GM18520 (cell line): Measurements from ENCODE around the gene IFNL4.
"Not testable (repeated sequence)": the region's sequence is repeated elsewhere in the genome, so short reads cannot be mapped to it uniquely, and the experiment has no call there.

ENCODE experiments used
- ATAC-seq: cut with Tn5 transposase; IDR thresholded peaks from one replicate; pipeline ENCODE4 v1.9.1; 2021; ENCODE audit not compliant: unreplicated experiment

The IFNL4 gene

DNA sequence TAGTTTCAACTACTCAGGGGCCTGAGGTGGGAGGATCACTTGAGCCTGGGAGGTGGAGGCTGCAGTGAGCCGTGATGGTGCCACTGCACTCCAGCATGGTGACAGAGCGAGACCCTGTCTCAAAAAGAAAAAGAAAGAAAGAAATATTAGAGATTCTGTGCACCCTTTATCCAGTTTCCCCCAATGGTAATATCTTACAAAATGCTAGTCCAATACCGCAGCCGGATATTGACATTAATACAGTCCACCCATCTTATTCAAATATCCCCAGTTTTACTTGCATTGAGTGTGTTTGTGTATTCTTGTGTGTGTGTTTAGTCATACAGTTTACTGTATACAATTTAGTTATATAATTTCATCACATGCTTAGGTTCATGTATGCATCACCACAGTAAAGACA lies 8.6 kb upstream of the IFNL4 start:
- ATAC-seq = no peak

DNA sequence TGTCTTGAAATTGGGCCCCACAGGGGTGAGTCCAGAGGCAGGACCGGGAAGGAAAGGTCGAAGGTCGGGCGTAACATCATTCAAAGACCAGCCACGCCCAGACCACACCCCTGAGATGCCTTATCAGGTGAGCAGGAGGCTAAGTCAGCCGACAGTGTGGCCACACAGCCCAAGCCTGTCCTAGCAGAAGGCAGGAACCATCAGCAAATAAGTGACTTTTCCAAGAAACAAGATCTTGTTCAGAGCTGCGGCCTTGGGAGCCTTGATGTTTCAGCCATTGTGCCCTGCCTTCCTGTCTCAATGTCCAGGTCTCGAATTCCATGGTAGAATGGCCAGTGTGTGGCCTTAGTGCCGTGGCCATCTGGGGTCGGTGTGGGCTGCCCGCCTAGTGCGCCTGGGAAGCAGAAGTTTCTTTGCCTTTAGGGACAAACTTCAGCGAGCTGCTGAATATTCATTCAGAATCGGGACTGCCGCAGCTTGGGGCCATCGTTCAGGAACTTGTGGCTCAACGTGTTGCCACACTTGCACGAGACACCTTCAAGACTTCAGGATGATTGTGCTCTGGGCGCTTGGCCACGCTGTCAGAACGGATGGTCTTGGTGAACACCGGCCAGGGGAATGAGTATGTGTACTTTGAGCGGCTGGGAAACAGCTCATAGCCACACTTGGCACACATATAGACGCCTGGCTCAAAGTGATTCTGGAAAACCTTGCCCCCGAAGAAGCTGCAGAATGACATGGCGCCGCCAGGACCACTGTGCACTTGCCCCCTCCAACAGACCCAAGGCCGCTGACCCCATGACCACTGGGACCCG lies 6.1 kb upstream of the IFNL4 start:
- ATAC-seq = no peak

DNA sequence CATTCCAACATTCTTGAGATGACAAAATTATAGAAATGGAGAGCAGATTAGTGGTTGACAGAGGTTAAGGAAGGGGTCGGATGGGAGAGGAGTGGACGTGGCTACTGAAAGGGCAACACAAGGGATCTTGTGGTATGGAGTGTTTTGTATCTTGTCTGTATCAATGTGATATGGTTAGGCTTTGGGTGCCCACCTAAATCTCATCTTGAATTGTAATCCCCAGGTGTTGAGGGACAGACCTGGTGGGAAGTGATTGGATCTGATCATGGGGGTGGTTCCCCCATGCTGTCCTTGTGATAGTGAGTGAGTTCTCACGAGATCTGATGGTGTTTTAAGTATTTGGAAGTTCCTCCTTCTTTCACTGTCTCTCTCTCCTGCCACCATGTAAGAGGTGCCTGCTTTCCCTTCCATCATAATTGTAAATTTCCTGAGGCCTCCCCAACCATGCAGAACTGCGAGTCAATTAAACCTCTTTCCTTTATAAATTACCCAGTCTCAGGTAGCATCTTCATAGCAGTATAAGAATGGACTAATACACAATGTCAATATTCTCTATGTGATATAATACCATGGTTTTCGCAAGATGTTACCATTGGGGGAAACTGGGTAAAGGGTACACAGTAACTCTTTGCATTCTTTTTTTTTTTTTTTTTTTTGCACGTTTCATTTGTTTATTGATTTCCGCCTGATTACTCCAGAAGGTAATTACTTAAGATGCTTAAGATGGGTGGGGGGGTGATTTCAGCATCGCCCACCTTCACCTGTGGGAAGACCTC lies 4.9 kb upstream of the IFNL4 start:
- no peak for ATAC-seq

DNA sequence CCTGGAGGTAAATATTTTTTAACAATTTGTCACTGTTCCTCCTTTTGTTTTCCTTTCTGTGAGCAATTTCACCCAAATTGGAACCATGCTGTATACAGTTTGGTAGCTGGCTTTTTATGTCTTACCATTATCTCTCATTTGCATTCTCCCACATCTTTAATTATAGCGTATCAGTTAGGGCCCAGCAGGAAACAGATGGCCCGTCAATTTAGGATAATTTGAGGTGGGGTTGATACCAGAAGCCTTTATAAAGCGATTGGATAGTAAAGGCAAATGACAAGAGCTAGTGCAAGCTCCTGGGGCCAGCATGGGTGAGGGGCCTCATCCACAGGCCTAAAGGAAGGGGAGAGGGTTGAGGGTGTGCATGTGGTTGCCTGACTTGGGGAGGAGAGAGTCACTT lies 3.8 kb upstream of the IFNL4 start:
- no peak for ATAC-seq

DNA sequence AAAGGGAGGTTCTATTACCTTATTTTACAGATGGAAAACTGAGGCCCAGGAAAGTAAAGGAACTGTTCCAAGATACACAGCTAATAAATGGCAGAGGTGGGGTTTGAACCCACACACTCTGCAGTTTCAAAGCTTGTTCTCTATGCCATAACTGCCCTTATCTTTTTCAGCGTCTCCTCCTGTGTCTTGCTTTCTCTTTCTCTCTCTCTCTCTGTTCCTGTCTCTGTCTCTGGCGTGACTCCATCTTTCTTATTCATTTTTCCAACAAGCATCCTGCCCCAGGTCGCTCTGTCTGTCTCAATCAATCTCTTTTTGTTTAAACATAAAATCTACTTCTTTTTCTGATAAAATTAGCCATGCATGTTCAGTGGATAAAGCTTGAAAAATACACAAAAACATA lies 3.2 kb upstream of the IFNL4 start:
- no peak for ATAC-seq

DNA sequence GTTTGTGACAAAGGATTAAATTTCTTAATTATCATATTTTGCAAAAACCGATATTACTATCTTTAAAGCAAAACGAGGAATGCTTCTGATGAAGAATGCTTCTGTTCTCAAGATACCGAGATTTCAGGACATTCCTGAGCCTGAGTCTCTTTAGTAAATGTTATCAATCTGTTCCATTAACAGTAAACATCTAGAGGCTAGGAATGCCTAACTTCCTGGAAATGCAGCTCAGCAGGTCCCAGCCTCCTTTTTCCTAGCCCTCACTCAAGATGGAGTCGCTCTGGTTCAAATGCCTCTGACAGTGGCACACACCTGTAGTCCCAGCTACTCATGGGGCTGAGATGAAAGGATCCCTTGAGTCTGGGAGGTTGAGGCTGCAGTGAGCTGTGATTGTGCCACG lies 2.4 kb upstream of the IFNL4 start:
- no peak for ATAC-seq

DNA sequence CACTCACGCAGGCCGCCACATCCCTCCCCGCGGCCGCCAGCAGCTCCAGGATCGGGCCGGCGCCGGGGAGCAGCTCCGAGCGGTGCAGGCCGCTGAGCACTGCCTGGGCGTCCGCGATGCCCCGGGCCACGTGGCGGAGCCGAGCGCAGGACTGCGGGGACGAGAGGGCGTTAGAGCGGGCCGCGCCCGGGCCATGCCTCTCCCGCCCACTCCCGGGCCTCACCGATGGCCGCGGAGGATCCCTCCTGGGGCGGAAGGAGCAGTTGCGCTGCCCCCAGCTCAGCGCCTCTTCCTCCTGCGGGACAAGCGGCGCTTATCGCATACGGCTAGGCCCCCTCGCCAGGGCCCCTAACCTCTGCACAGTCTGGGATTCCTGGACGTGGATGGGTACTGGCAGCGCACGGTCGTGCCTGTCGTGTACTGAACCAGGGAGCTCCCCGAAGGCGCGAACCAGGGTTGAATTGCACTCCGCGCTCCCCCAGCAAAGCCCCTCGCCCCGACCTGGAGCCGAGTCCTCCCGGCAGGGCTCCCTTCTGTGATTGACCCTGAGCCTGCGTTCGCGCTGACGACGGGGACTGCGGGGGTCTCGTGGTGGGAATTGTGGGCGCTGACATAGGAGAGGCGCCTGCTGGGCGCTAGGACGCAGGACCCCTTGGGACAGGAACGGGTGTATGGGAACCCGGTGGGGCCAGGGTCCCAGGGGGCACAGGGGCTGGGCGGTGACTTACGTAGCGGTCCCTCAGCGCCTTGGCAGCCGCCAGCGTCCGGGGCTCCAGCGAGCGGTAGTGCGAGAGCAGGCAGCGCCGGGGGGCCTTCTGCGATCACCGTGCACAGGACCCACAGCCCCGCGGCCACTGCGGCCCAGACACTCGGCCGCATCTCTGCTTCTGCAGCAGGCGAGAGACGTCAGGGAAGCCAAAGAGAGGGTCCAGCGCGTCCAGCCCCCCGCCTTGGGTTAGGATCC lies 673 bp downstream of the IFNL4 start:
- no peak for ATAC-seq

DNA sequence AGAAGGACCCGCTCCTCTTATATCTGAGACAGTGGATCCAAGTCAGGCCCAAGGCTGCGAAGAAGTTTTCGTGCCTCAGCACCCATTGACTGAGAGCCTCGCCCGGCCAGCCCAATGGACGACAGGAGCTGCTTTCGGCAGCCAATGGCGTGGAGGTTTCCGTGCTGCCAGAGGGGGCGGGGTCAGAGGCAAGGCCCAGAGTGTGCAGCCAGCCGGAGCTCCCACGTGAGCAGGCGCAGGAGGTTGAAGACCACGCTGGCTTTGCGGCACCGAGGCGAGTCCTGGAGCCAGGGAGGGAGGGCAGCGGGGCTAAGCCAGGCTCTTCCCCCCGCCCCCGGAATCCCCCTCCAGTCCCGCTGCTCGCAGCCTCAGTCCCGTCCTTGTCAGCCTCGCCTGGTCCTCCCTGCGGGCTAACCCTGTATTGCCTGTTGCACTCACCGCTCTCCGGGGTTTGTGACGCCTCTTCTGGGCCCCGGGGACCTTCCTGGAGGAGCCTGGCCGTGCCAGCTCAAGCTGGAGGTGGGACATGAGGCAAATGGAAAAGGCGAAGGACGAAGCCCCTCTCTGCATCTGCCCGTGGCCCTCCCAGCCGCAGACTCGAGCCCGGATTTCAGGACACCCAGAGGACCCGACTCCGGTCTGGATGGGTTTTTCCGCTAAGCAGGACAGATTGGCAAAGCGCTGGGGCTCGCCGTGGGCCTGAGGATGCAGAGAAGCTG lies 1.5 kb downstream of the IFNL4 start:
- ATAC-seq = no peak

DNA sequence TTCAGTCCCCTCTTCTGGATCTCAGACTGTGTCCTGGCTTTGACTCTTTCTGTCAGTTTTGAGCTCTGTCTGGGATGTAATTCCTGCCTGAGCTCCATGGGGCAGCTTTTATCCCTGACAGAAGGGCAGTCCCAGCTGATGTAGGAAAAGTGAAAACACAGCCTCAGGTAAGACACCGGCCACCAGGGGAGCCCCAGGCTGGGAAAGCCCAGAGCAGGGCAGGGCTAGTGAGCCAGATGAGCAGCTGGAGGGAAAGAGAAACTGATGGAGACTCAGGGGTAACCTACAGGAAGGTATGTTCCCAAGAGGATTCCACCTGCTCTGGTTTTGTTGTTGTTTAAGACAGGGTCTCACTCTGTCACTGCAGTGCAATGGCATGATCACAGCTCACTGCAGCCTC lies 3.5 kb downstream of the IFNL4 start:
- not testable (repeated sequence) for ATAC-seq

DNA sequence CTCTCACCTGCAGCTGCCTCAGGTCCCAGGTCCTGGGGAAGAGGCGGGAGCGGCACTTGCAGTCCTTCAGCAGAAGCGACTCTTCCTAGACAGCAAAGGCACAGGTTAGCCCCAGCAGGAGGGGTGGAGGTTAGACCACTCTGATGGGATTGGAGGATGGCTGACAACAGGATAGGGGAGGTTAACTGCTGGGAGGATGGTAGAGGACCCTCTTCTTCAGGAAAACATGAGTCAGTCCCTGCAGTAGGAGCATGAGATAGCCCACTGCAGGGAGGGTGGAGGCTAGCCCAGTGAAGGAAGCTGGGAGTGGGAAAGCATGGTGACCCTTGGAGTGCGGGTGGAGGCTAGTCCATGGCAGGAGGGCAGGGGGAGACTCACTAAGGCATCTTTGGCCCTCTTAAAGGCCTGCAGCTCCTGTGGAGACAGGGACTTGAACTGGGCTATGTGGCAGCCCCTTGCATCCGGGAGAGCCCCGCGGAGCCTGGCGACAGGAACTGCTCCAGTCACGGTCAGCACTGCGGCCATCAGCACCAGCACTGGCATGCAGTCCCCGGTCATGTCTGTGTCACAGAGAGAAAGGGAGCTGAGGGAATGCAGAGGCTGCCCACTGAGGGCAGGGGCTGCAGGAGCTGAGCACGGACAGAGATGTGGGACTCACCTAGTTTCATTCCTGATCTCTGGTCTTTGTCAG lies 4.1 kb downstream of the IFNL4 start, which contains the start of gene IFNL3:
Gene IFNL3, minus strand, starts transcription at position 597 of the 691 bp plus-strand sequence. Its CDS starts 39 bp downstream, at position 558.
- ATAC-seq = not testable (repeated sequence)

DNA sequence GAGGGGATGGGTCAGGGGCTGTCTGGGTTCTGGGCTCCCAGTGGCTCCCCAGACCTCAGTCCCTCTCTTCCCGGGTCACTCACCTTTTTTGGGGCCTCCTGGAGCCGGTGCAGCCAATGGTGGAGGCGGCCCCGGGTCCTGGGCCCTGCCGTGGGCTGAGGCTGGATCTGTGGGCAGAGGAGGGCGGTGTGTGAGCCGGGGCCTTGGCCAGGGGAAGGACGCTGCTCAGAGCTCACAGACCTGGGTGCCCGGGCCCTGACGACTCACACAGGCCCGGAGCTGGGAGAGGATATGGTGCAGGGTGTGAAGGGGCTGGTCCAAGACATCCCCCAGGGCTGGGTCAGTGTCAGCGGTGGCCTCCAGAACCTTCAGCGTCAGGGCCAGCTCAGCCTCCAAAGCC lies 4.9 kb downstream of the IFNL4 start:
- not testable (repeated sequence) for ATAC-seq

DNA sequence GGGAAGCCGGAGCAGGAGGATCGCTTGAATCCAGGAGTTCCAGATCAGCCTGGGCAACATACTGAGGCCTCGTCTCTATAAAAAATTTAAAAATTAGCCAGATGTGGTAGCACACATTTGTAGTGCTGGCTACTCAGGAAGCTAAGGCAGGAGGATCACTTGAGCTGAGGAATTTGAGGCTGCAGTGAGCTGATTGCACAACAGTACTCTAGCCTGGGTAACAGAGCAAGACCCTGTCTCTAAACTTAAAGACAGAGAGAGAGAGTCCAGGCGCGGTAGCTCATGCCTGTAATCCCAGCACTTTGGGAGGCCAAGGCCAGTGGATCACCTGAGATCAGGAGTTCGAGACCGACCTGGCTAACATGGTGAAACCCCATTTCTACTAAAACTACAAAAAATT lies 8.2 kb downstream of the IFNL4 start:
- ATAC-seq = no peak

DNA sequence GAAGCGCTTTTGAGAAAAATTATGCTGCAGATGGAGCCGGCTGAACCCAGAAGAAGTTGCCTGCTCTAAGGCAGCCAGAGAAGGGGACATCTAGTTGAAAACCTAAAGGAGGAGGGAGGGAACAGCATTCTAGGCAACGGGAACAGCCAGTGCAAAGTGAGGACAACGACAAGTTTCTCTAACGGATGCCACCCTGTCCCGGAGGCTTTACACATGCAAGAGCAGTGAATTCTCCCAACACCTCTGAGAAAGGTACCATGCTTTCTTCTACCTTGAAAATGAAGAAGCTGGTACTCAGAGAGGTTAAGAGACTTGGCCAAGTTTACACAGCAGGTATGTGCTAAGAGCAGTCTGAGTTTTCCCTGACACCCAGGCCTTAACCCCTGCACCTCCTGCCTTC lies 9.7 kb downstream of the IFNL4 start:
- ATAC-seq = no peak

DNA sequence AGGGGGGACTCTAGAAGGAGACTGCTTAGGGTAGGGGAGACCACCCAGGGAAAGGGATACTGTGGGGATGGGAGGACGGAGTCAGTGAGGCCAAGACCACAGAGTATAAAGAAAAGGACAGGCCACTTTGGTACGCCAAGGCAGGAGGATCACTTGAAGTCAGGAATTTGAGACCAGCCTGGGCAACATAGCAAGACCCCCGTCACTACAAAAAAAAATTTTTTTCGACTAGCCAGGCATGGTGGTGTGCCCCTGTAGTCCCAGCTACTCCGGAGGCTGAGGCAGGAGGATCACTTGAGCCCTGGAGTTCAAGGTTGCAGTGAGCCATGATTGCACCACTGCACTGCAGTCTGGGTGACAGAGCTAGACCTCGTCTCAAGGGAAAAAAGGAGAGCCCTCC lies 10.4 kb downstream of the IFNL4 start:
- ATAC-seq = no peak

DNA sequence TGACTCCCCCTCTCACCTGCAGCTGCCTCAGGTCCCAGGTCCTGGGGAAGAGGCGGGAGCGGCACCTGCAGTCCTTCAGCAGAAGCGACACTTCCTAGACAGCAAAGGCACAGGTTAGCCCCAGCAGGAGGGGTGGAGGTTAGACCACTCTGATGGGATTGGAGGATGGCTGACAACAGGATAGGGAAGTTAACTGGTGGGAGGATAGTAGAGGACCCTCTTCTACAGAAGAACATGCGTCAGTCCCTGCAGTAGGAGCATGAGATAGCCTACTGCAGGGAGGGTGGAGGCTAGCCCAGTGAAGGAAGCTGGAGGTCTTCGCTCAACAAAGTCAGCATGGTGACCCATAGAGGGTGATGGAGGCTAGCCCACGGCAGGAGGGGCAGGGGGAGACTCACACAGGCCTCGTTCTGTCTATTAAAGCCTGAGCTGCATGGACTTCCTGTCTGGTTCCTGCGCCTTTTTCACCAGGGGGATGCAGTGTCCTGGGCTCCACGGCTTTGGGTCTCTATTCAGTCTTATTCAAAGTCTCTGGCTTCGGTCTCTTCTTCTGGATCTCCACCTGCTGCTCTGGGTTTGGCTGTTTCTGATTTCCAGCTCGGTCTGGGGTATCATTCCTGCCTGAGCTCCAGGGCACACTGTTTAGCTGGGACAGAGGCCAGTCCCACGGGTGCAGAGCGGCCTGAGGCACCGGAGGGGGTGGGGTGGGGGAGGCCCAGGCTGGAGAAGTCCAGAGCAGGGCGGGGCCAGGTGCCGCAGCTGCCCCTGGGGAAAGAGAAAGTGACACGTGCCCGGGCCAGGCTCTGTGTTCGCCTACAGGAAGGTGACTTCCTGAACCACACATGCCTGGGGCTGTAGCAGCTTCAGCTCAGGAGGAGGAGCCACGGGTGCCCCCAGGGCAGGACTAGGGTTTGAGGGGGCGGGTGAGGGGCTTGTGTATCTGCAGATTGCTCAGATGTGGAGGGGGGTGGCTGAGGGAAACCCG lies 11.2 kb downstream of the IFNL4 start:
- no peak for ATAC-seq

DNA sequence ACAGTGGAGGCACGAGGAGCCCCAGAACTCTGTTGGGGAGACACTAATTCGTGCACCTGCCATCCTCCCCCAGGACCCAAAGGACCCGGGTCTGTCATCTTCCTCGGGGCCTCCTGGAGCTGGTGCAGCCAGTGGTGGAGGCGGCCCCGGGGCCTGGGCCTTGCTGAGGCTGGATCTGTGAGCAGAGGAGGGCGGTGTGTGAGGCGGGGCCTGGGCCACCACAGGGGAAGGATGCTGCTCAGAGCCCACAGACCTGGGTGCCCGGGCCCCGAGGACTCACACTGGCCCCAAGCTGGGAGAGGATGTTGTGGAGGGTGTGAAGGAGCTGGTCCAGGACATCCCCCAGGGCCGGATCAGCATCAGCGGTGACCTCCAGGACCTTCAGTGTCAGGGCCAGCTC lies 12.1 kb downstream of the IFNL4 start:
- no peak for ATAC-seq

DNA sequence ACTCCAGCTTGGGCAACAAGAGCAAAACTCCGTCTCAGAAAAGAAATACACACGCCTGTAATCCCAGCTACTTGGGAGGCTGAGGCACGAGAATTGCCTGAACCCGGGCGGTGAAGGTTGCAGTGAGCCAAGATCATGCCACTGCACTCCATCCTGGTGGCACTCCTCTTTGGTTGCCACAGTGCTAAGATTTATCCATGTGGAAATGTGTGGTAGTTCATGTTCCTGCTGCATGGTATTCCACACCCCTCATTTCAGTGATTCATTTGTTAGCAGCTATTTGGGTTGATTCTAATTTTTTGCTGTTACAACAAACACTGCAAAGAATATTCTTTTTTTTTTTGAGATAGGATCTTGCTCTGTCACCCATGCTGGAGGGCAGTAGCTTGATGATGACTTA lies 15.9 kb downstream of the IFNL4 start:
- no peak for ATAC-seq

DNA sequence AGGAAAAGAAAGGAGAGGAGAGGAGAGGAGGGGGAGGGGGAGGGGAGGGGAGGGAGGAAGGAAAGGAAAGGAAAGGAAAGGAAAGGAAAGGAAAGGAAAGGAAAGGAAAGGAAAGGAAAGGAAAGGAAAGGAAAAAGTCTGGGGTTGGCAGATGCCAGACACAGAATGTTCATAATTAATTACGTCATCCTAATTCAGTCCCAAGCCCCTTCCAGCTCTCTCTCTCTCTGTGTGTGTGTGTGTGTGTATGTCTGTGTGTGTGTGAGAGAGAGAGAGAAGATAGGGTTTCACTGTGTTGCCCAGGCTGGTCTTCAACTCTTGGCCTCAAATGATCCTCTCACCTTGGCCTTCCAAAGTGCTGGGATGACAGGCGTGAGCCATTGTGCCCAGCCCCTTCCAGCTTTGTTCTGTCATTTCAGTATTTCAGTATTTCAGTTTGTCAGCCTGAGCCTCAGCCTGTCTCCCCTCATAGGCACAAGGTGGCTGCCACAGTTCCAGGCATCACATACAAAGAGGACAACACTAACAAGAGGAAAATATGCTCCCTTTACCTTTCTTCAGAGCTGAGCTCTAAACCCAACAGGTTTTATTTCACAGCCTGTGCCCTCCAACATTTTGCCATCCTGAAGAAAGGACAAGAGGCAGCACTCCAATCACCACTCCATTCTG lies 18.4 kb downstream of the IFNL4 start:
- ATAC-seq = no peak
